HG03108 (cell line): Measurements from ENCODE around the gene IQSEC3.
"Not testable (repeated sequence)": the region's sequence is repeated elsewhere in the genome, so short reads cannot be mapped to it uniquely, and the experiment has no call there.

Experiments used
- ATAC-seq: cut with Tn5 transposase; IDR thresholded peaks from one replicate; pipeline ENCODE4 v1.9.1; 2021; ENCODE audit warnings: moderate library complexity; ENCODE audit not compliant: unreplicated experiment

Gene IQSEC3

GRCh38 chr12:66428-66781 is at the start of gene IQSEC3:
TSS of gene IQSEC3 (plus strand) at chr12:66767. CDS start at chr12:66883, 116 bp downstream.
- not testable (repeated sequence) for ATAC-seq

DNA sequence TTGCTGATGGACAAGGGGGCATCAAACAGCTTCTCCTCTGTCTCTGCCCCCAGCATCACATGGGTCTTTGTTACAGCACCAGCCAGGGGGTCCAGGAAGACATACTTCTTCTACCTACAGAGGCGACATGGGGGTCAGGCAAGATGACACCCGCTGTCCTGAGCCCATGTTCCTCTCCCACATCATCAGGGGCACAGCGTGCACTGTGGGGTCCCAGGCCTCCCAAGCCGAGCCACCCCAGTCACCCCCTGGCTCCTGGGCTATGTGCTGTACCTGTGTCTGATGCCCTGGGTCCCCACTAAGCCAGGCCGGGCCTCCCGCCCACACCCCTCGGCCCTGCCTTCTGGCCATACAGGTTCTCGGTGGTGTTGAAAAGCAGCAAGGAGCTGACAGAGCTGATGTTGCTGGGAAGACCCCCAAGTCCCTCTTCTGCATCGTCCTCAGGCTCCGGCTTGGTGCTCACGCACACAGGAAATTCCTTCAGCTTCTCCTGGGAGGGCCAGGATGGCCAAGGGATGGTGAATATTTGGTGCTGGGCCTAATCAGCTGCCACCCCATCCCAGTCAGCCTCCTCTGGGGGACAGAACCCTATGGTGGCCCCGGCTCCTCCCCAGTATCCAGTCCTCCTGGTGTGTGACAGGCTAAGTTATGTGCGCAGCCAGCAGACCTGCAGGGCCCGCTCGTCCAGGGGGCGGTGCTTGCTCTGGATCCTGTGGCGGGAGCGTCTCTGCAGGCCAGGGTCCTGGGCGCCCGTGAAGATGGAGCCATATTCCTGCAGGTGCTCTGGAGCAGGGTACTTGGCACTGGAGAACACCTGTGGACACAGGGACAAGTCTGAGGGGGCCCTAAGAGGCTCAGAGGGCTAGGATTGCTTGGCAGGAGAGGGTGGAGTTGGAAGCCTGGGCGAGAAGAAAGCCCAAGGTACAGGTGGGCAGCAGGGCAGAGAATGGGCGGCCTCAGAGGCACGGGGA is 48.9 kb upstream of the IQSEC3 start:
- not testable (repeated sequence) for ATAC-seq

GRCh38 chr12:18821-19567 is 47.6 kb upstream of the IQSEC3 start:
- ATAC-seq: not testable (repeated sequence)

DNA sequence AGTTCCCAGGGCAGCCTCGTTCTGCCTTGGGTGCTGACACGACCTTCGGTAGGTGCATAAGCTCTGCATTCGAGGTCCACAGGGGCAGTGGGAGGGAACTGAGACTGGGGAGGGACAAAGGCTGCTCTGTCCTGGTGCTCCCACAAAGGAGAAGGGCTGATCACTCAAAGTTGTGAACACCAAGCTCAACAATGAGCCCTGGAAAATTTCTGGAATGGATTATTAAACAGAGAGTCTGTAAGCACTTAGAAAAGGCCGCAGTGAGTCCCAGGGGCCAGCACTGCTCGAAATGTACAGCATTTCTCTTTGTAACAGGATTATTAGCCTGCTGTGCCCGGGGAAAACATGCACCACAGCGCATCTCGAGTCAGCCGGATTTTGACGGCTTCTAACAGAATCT is 46.7 kb upstream of the IQSEC3 start:
- not testable (repeated sequence) for ATAC-seq

DNA sequence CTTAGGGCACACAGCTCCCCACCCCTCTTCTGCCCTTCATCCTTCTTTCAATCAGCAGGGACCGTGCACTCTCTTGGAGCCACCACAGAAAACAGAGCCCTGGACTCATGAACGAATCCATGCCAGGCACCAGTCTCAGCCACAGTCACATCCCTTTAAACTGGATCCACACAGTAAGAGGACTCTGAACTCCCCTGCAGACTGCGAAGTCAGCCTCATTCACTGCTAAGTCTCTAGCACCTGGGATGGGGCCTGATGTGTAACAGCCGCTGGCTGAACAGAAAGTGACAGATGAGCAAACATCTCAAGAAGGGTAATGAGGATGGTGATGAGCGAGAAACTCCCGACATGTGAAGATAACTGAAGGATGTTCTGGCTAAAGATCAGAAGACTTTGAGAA is 45.8 kb upstream of the IQSEC3 start:
- ATAC-seq: no peak

DNA sequence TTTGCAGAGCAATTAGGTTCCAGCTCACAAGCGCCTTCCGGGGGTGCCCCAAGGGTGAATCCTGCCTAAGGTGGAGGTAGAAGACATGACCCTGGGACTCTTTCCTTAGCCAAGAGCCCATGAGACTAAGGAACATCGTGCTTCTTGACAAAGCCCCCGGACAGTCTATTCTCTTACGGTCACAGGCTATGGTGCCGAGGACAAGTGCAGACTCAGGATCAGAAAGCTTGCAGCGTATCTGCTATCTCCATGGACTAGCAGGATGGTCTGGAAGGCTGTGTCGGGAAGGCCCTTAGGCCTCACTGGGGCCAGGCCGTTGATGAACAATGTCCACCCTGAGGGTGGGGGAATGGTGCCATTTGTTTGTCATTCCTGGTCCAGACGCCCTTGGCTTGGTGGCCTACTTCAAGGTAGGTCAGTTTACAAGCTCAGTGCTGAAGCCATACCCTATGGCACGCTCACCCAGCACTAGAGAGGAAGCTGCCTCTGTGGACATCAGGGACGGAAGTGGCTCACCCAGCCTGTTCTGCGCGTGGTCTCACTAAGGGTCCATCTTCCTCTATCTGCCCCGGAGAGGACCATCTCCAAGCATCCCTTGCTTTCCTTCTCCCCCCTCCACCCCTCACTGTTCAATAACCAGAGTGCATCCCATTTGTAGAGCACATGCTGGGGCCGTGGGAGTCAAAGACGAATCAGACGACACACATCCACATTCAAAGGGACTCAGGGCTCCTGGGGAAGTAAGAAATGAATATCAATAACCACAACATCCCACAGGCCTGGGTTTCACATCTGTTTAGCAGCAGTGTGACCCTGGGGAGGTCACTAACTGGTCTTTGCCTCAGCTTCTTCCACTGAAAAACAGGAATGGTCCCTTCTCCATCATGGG is 45.0 kb upstream of the IQSEC3 start:
- ATAC-seq: no peak

GRCh38 chr12:22190-22529 is 44.4 kb upstream of the IQSEC3 start:
- ATAC-seq: no peak

- no peak for ATAC-seq
Observed at GRCh38 chr12:22530-23201, 43.9 kb upstream of the IQSEC3 start.

DNA sequence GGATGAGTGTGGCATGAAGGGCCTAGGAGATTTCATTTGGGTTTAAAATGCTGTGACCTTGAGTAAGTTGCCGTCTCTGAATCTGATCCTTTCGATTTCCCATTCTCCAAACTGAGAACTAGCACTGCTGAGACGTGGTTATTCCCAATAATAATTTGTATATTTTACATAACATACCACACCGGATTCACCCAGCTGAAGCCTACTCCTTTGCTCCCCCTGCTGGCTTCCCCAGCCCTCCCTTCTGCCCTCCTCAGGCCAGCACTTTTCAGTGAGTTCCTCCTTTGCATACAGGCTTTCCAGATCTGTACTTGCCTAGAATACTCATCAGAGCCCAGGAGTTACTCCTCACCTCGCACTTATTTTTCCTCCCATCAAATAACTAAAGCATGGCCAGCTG is 38.7 kb upstream of the IQSEC3 start:
- ATAC-seq: not testable (repeated sequence)

DNA sequence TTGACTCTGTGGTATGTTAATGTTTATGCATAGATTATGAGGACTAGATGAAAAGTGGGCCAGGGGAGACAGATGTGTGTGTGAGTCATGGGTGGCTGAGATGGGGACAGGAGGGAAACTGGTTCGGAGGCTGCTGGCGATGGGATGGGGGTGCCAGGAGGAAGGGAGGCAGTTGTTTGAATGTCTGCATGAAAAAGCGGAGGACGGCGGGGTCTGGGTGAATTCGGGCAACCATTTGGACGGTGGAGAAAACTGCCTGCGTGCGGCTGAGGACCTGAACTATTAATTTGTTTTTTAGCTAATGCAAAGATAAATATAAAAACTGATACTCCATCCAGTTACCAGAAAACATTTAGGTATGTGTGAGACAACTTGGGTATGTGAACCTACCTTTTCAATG is 27.8 kb upstream of the IQSEC3 start:
- ATAC-seq: not testable (repeated sequence)

DNA sequence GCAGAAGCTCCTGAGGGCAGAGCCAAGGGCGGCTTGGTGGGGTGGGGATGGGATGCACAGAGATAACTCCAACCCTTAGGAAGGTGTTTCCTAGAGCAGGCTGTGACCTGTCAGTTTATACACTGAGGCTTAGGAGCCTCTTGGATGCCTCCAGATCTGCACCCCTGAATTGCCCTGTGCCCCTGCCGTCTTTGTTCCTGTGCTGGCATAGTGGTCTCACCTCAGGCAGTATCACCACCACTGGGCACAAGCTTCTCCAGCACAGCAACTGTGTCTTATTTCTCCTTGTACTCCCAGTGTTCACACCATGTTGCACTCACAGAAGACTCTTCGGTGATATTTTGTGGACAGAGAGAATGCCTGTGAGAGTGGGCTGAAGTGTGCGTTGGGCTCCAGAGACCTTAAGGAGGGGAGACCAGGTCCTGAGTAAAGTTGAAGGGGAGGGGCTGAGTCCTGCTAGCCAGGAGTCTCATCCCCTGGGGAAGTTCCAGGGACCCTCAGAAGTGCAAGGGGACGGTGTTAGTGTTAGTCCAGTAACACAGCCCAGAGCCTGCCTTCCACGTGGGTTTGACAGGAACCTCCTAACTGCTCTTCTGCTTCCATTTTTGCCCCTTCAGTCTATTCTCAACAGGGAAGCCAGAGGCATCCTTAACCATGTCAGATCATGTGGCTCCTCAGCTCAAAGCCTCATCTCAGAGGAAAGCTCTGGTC is 26.9 kb upstream of the IQSEC3 start:
- ATAC-seq: not testable (repeated sequence)

DNA sequence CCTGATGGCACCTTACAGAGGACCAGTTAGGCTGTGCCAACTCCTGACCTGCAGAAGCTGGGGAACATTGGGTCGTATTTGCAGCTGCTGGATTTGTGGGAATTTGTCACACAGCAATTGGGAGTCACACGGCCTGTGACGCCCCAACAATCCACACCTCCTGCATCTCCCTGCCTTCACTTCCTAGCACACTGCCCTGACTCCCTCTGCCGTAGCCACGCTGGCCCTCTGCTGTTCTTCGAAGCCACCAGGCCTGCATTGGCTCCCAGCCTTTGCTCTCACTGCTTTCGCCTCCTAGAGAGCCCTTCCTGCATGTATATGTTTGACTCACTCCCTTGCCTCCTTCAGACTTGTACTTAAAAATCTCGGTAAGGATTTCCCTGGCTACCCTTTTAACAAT is 22.2 kb upstream of the IQSEC3 start:
- ATAC-seq: not testable (repeated sequence)

DNA sequence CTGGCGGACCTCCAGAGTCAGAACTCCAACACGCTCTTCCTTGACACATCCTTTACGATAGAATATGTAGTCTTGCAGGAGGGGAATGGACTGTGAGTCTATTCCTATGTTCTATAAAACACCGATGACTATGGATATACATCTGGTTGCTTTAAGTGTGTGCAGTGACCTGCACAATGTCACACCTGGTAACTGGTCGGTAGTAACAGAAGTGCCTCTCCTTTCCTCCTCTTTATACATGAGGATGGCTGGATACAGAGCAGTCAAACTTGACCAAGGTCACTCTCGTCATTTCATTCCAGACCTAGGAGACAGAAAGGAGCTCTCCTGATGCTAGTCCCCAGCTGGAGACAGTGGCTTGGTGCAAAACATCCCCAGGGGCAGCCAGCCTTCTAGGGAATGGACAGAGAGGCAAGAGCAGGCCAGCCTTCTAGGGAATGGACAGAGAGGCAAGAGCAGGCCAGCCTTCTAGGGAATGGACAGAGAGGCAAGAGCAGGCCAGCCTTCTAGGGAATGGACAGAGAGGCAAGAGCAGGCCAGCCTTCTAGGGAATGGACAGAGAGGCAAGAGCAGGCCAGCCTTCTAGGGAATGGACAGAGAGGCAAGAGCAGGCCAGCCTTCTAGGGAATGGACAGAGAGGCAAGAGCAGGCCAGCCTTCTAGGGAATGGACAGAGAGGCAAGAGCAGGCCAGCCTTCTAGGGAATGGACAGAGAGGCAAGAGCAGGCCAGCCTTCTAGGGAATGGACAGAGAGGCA is 21.2 kb upstream of the IQSEC3 start:
- ATAC-seq: not testable (repeated sequence)

DNA sequence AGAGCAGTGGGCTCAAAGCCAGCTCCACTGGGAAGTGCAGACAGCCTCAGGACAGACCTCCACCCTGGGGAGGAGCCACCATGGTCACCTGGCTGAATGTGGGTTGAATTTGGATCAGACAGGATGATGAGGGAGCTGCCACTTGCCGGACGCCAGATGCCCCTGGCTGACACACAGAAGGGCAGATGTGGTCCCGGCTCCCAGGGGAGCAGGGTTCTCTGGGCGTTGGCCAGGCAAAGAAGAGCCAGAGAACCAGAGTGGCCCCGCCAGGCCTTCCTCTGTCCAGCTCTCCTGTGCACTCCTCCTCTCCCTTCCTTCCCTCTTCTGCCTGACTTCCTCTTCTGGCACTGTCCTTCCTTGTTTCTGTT is 20.6 kb upstream of the IQSEC3 start:
- ATAC-seq: not testable (repeated sequence)

GRCh38 chr12:46542-46941 is 20.0 kb upstream of the IQSEC3 start:
- ATAC-seq: not testable (repeated sequence)

DNA sequence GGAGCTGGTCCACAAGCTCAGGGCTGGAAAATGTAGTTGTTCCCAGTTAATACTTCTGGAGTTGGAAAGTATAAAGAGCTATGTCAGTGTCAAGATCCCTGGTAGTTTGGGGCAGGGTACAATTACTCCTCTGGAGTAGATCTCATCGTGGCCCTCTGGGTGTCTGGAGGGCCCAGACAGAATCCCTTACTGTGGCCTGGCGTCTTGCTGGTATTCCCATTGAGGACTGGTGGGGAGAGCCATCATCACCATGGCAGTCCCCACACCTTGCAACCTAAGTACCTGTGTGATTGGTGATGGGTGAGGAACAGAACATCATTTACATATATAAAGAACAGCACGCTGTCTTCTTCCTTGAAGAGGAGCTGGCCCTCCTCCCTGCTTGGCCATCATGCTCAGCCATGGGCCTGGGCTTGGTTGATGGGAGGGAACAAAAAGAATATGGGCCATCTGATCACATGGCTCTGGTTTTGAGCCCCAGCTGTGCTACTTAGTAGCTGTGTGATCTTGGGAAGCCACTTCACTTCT is 18.8 kb upstream of the IQSEC3 start:
- ATAC-seq: not testable (repeated sequence)

GRCh38 chr12:49149-49548 is 17.4 kb upstream of the IQSEC3 start:
- ATAC-seq: not testable (repeated sequence)

DNA sequence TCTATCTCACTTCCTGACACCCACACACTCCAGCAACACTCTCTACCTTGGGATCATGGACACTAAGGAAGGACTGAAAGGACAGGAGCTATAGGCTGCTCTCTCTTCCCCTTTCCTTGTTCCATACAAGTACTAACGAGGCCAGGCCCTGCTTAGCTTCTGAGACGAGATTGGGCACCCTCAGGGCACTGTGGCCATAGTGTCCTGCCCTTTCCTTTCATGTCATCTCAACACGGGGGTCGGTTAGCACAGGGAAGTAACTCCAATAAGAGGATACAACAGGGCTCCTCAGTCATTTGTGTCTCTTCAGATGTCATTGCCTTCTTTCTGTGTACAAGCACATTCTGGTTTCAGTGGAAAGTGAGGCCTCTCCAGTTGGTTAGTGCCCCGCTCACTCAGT is 15.5 kb upstream of the IQSEC3 start:
- not testable (repeated sequence) for ATAC-seq

DNA sequence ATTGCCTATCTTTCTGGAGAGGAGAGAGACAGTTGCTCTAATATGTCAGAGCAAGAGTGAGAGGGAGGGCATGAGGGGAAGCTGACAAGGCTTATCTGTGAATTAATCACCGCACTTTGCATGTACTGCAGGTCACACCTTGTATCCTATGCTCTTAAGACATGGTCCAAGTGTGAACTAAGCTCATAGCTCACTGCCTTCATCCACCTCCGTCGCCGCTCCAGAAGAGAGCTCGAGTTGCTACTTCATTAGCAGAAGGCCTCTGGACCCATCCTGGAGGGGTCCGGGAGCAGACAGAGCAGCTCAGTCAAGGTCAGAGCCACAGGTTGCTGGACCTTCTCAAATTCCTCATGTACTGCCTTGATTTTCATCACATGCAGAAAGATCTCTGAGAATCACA is 14.6 kb upstream of the IQSEC3 start:
- ATAC-seq: not testable (repeated sequence)
